Left lung (tissue), 10 donors: ENCODE measurements around the gene CD83. TPM values are rescaled to one million over a fixed set of nuclear protein-coding genes. Genes with fewer than 3 reads are reported as not detected.

Source experiments
- ATAC-seq: fragments of 200-7000 bp; cut with Tn5 transposase; one replicate; pipeline ENCODE4 v1.9.1; 2020; ENCODE audit warnings: moderate library complexity
- DNase-seq, 4 donors: peaks; one replicate each; pipeline ENCODE4 v3.0.0-alpha.2; 2013 to 2020
- H3K27ac ChIP-seq, 2 donors: fragments of 200-600 bp; sonication (generic) in 1 of 2; one replicate each; pipeline versions ENCODE4 v1.5.0 to v1.8.0; 2020 to 2021
- H3K27me3 ChIP-seq, 2 donors: fragments of 200-600 bp; sonication (generic) in 1 of 2; one replicate each; pipeline versions ENCODE4 v1.5.0 to v1.8.0; 2020 to 2021
- H3K36me3 ChIP-seq, 2 donors: fragments of 200-600 bp; sonication (generic) in 1 of 2; one replicate each; pipeline versions ENCODE4 v1.5.0 to v1.8.0; 2020 to 2021
- H3K4me1 ChIP-seq, 2 donors: fragments of 200-600 bp; one replicate each; pipeline ENCODE4 v1.8.0; 2021
- H3K4me3 ChIP-seq, 2 donors: fragments of 200-600 bp; sonication (generic) in 1 of 2; one replicate each; pipeline versions ENCODE4 v1.5.0 to v1.8.0; 2020 to 2021; ENCODE audit warnings: mild to moderate bottlenecking in 1 of 2
- H3K9me3 ChIP-seq, 2 donors: fragments of 200-600 bp; sonication (generic) in 1 of 2; one replicate each; pipeline versions ENCODE4 v1.5.0 to v1.8.0; 2020 to 2021
- CTCF ChIP-seq, 2 donors: fragments of 200-600 bp; sonication (generic) in 1 of 2; IDR thresholded peaks; one replicate each; pipeline versions ENCODE4 v1.5.0 to v1.8.0; 2021; ENCODE audit warnings: antibody characterized with exemption in 2 of 2
- intact Hi-C, 2 donors: fragments of 100-400 bp; cut with DNase I; formaldehyde crosslinking; loops; one replicate each; pipeline versions ENCODE4 v1.11.2 to v1.14.2; 2022
- polyA plus RNA-seq, 6 donors: library from polyadenylated mRNA; unstranded; fragments of 120-200 nt; gene quantifications; one replicate each; pipeline ENCODE4 v1.2.1, GENCODE V29; 2013; ENCODE audit not compliant: insufficient read length in 6 of 6
- total RNA-seq, 2 donors: library from RNA; stranded (reverse); fragmentation: NEBNext Ultra II Directional; extraction: Animal tissue kit (Norgen Biotek cat#: 25700); gene quantifications; one replicate each; pipeline ENCODE4 v1.2.1, GENCODE V29; 2021
- donor health status: DM: no; HTN: yes; CAD: no.
- donor health status: DM: no; HTN: no; CAD: no.

Gene CD83
- total and polyA plus RNA-seq, 8 donors, result 13.9 to 22.1 (median 17.8) TPM

- intact Hi-C loops, result no loop called here
- Histone ChIP-seq H3K27me3 (no peaks in the 10 kb centered on the region), H3K4me1 (no peaks in the 10 kb centered on the region), H3K4me3 (no peak overlapping the region), H3K9me3 (peaks cover 0 to 17% of the 10 kb centered on the region in 2 donors), H3K36me3 (no peaks in the 10 kb centered on the region), H3K27ac (no peak overlapping the region)
- no peak for TF ChIP-seq CTCF (IDR thresholded peaks at IDR 0.05)
- no peak for ATAC-seq
- no peak for DNase-seq
Observed at GRCh38 chr6:14174996-14175395, 57.4 kb downstream of the CD83 start.

- no peaks in the 10 kb centered on the region for H3K36me3 ChIP-seq
- H3K27me3 ChIP-seq, result no peaks in the 10 kb centered on the region
- H3K27ac ChIP-seq, result no peak overlapping the region
- no peak overlapping the region for H3K4me3 ChIP-seq
- intact Hi-C loops, result no loop called here
- H3K9me3 ChIP-seq, result peaks cover 0 to 5% of the 10 kb centered on the region in 2 donors
- H3K4me1 ChIP-seq, result no peaks in the 10 kb centered on the region
- TF ChIP-seq CTCF (IDR thresholded peaks at IDR 0.05), result no peak
- DNase-seq (no peak), ATAC-seq (no peak)
Observed at GRCh38 chr6:14176429-14176828, 58.9 kb downstream of the CD83 start.

- no peaks in the 10 kb centered on the region for H3K27me3 ChIP-seq
- intact Hi-C loops, result no loop called here
Observed at GRCh38 chr6:14177413-14178082, 60.0 kb downstream of the CD83 start.

GRCh38 chr6:14178083-14178445, 60.5 kb downstream of the CD83 start:
- no peak overlapping the region for H3K4me3 ChIP-seq
- no peaks in the 10 kb centered on the region for H3K4me1 ChIP-seq
- ATAC-seq (no peak), DNase-seq (no peak)
- no peak for TF ChIP-seq CTCF (IDR thresholded peaks at IDR 0.05)
- no peaks in the 10 kb centered on the region for H3K27me3 ChIP-seq
- no peaks in the 10 kb centered on the region for H3K36me3 ChIP-seq
- no peak overlapping the region for H3K27ac ChIP-seq
- intact Hi-C loops, result no loop called here
- no peaks in the 10 kb centered on the region for H3K9me3 ChIP-seq

More at GRCh38 chr6:14177413-14178082, 60.0 kb downstream of the CD83 start:
- no peaks in the 10 kb centered on the region for H3K4me1 ChIP-seq
- no peak for TF ChIP-seq CTCF (IDR thresholded peaks at IDR 0.05)
- DNase-seq (no peak), ATAC-seq (no peak)
- no peaks in the 10 kb centered on the region for H3K36me3 ChIP-seq
- H3K9me3 ChIP-seq, result peaks cover 0 to 4% of the 10 kb centered on the region in 2 donors
- no peak overlapping the region for H3K4me3 ChIP-seq
- no peak overlapping the region for H3K27ac ChIP-seq

GRCh38 chr6:14180609-14181008, 63.0 kb downstream of the CD83 start:
- no peaks in the 10 kb centered on the region for H3K9me3 ChIP-seq
- no peaks in the 10 kb centered on the region for H3K27me3 ChIP-seq
- no peaks in the 10 kb centered on the region for H3K36me3 ChIP-seq
- no peak for ATAC-seq
- no peak for DNase-seq
- no peak overlapping the region for H3K4me3 ChIP-seq
- intact Hi-C loops, result no loop called here
- no peak for TF ChIP-seq CTCF (IDR thresholded peaks at IDR 0.05)
- no peaks in the 10 kb centered on the region for H3K4me1 ChIP-seq
- H3K27ac ChIP-seq, result no peak overlapping the region
